HCT116 (cell line): ENCODE results near the gene CAMK2A. TPM values are rescaled to one million over a fixed set of nuclear protein-coding genes. Genes with fewer than 3 reads are reported as not detected.

ENCODE experiments used
- ATAC-seq: fragments of 200-7000 bp; cut with Tn5 transposase; 2 replicates; pipeline ENCODE4 v1.9.1; 2020; ENCODE audit warnings: mild to moderate bottlenecking, moderate library complexity
- BruUV-seq: library from RNA; stranded (reverse); fragments of 400-500 nt; replicated peaks from 2 replicates; lab custom pipeline; 2021; lab: Mats Ljungman, UMichigan
- CTCF ChIA-PET: fragments of 300-600 bp; sonication (Branson Sonifier 250); formaldehyde crosslinking; loops from one replicate; lab custom pipeline; 2021; ENCODE audit warnings: antibody characterized with exemption; lab: Charles Lee
- POLR2A ChIA-PET: fragments of 300-600, 350-600 bp; sonication (Branson Sonifier 250); formaldehyde crosslinking; loops from one replicate; lab custom pipeline; 2021; ENCODE audit warnings: antibody characterized with exemption; lab: Charles Lee
- RAD21 ChIA-PET, 2 experiments: fragments of 300-600 bp; sonication (Branson Sonifier 250); formaldehyde crosslinking; loops; one replicate each; lab custom pipeline; 2023; ENCODE audit warnings: low total read pairs in 2 of 2; ENCODE audit not compliant: uncharacterized antibody in 2 of 2, unreplicated experiment in 2 of 2, low non-redundant PET in 1 of 2; lab: Charles Lee
- DNase-seq: peaks from one replicate; pipeline ENCODE4 v3.0.0-alpha.2; 2010; ENCODE audit warnings: low read depth, low spot score
- H2AFZ ChIP-seq: fragments of 200-600 bp; shearing (Covaris generic), sonication (generic); 2 replicates; pipeline ENCODE4 v1.6.1; 2017; ENCODE audit warnings: low read depth, mixed run types, mixed read lengths, antibody characterized with exemption, low read length; ENCODE audit not compliant: poor library complexity, severe bottlenecking
- H3K27ac ChIP-seq: 2 replicates; pipeline ENCODE4 v1.5.1; 2012; ENCODE audit warnings: low read depth, low read length
- H3K27me3 ChIP-seq: fragments of 200-600 bp; sonication (generic); 2 replicates; pipeline ENCODE4 v1.6.1; 2016; ENCODE audit warnings: mixed run types, low read length, mixed read lengths; ENCODE audit not compliant: insufficient read depth
- H3K36me3 ChIP-seq, 2 experiments: fragments of 200-500 bp in 1 of 2; fragments of 200-600 bp in 1 of 2; sonication (Bioruptor generic) in 1 of 2; sonication (generic) in 1 of 2; 2 replicates each; pipeline versions ENCODE4 v1.5.1 to v1.6.1; 2014 to 2016; ENCODE audit warnings: low read length in 2 of 2, inconsistent platforms in 1 of 2, mixed read lengths in 1 of 2, mixed run types in 1 of 2; ENCODE audit not compliant: insufficient read depth in 2 of 2, control insufficient read depth in 1 of 2
- H3K4me1 ChIP-seq, 2 experiments: fragments of 200-600 bp in 1 of 2; sonication (generic) in 1 of 2; 2 replicates each; pipeline versions ENCODE4 v1.5.1 to v1.6.1; 2012 to 2017; ENCODE audit warnings: low read length in 2 of 2, inconsistent platforms in 1 of 2, mild to moderate bottlenecking in 1 of 2, mixed read lengths in 1 of 2, mixed run types in 1 of 2, moderate library complexity in 1 of 2; ENCODE audit not compliant: insufficient read depth in 2 of 2, control insufficient read depth in 1 of 2
- H3K4me2 ChIP-seq: fragments of 200-600 bp; sonication (generic); 2 replicates; pipeline ENCODE4 v1.6.1; 2017; ENCODE audit warnings: mixed run types, low read length, mixed read lengths
- H3K4me3 ChIP-seq, 2 experiments: fragments of 200-600 bp in 1 of 2; sonication (generic) in 1 of 2; replicated peaks in 1 of 2; 2 replicates each; pipeline ENCODE4 v1.5.1; 2011 to 2016; ENCODE audit warnings: low read length in 2 of 2, control low read depth in 1 of 2, low read depth in 1 of 2, mild to moderate bottlenecking in 1 of 2, mixed read lengths in 1 of 2, mixed run types in 1 of 2
- H3K79me2 ChIP-seq: fragments of 200-600 bp; sonication (generic); 2 replicates; pipeline ENCODE4 v1.6.1; 2017; ENCODE audit warnings: mild to moderate bottlenecking, mixed run types, low read length, moderate library complexity, mixed read lengths; ENCODE audit not compliant: insufficient read depth
- H3K9ac ChIP-seq: fragments of 200-600 bp; sonication (generic); 2 replicates; pipeline ENCODE4 v1.6.1; 2016; ENCODE audit warnings: low read length, mixed read lengths
- H3K9me2 ChIP-seq: fragments of 200-600 bp; sonication (generic), shearing (Covaris generic); 2 replicates; pipeline ENCODE4 v1.6.1; 2017; ENCODE audit warnings: mixed run types, mild to moderate bottlenecking, moderate library complexity; ENCODE audit not compliant: insufficient read depth
- H3K9me3 ChIP-seq, 2 experiments: fragments of 200-500 bp in 1 of 2; fragments of 200-600 bp in 1 of 2; sonication (Bioruptor generic) in 1 of 2; sonication (generic) in 1 of 2; 2 replicates each; pipeline ENCODE4 v1.6.1; 2014 to 2017; ENCODE audit warnings: low read length in 2 of 2, mixed read lengths in 2 of 2, inconsistent platforms in 1 of 2, low read depth in 1 of 2, mild to moderate bottlenecking in 1 of 2, mixed run types in 1 of 2, moderate library complexity in 1 of 2; ENCODE audit not compliant: control insufficient read depth in 1 of 2, insufficient read depth in 1 of 2
- H4K20me1 ChIP-seq: fragments of 200-600 bp; sonication (generic), shearing (Covaris generic); 2 replicates; pipeline ENCODE4 v1.6.1; 2017; ENCODE audit warnings: mixed run types, mild to moderate bottlenecking, moderate library complexity; ENCODE audit not compliant: insufficient read depth
- CEBPB ChIP-seq: IDR thresholded peaks from 2 replicates; pipeline ENCODE4 v1.6.1; 2012; ENCODE audit warnings: low read depth
- ELF1 ChIP-seq: IDR thresholded peaks from 2 replicates; pipeline ENCODE4 v1.6.1; 2012; ENCODE audit warnings: low read depth, borderline replicate concordance
- EZH2phosphoT487 ChIP-seq: fragments of 200-600 bp; IDR thresholded peaks from 2 replicates; pipeline ENCODE4 v1.6.1; 2018; ENCODE audit warnings: antibody characterized with exemption, borderline replicate concordance
- FOSL1 ChIP-seq: IDR thresholded peaks from 2 replicates; pipeline ENCODE4 v1.6.1; 2012; ENCODE audit warnings: low read depth
- POLR2A ChIP-seq: IDR thresholded peaks from 2 replicates; pipeline ENCODE4 v1.7.0; 2011; ENCODE audit warnings: borderline replicate concordance; ENCODE audit not compliant: insufficient read depth, insufficient read length; ENCODE audit errors: extremely low read depth
- RAD21 ChIP-seq: IDR thresholded peaks from 2 replicates; pipeline ENCODE4 v1.6.1; 2012; ENCODE audit warnings: low read depth, mild to moderate bottlenecking
- SP1 ChIP-seq: IDR thresholded peaks from 2 replicates; pipeline ENCODE4 v1.6.1; 2012; ENCODE audit warnings: low read depth
- TCF7L2 ChIP-seq: IDR thresholded peaks from 2 replicates; pipeline ENCODE4 v1.7.0; 2011; ENCODE audit warnings: borderline replicate concordance, inconsistent platforms; ENCODE audit not compliant: insufficient read depth, insufficient read length; ENCODE audit errors: extremely low read depth
- ZFX ChIP-seq: fragments of 450-650 bp; IDR thresholded peaks from 2 replicates; pipeline ENCODE4 v1.6.1; 2017
- intact Hi-C: fragments of 100-400 bp; cut with micrococcal nuclease; formaldehyde crosslinking; loops from 2 replicates; pipeline ENCODE4 v1.10.0; 2022
- total RNA-seq: library from RNA; stranded (reverse); gene quantifications from one replicate; pipeline ENCODE4 v1.2.1, GENCODE V29; 2021; ENCODE audit not compliant: unreplicated experiment
- TF ChIP-seq, protein P1 (sequence below): IDR thresholded peaks from 2 replicates; pipeline ENCODE4 v1.6.1; 2011; ENCODE audit warnings: mild to moderate bottlenecking, low read length, moderate library complexity; ENCODE audit not compliant: insufficient replicate concordance; ENCODE audit errors: extremely low read depth
- TF ChIP-seq, protein P2 (sequence below): IDR thresholded peaks from 2 replicates; pipeline ENCODE4 v1.6.1; 2012
- TF ChIP-seq, protein P3 (sequence below): IDR thresholded peaks from 2 replicates; pipeline ENCODE4 v1.6.1; 2012; ENCODE audit warnings: low read depth
- TF ChIP-seq, protein P4 (sequence below), 3 experiments: fragments of 200-600 bp in 1 of 3; sonication (generic) in 1 of 3; IDR thresholded peaks in 2 of 3; conservative IDR thresholded peaks in 1 of 3; 2 replicates each; pipeline ENCODE4 v1.5.1; 2012 to 2017; ENCODE audit warnings: low read depth in 2 of 3, low read length in 2 of 3, antibody characterized with exemption in 1 of 3, borderline replicate concordance in 1 of 3, control low read depth in 1 of 3, mild to moderate bottlenecking in 1 of 3, mixed read lengths in 1 of 3, mixed run types in 1 of 3, moderate library complexity in 1 of 3; ENCODE audit not compliant: insufficient read depth in 1 of 3

Gene CAMK2A
- total RNA-seq, 1 experiment from 2014 or later = not detected

DNA sequence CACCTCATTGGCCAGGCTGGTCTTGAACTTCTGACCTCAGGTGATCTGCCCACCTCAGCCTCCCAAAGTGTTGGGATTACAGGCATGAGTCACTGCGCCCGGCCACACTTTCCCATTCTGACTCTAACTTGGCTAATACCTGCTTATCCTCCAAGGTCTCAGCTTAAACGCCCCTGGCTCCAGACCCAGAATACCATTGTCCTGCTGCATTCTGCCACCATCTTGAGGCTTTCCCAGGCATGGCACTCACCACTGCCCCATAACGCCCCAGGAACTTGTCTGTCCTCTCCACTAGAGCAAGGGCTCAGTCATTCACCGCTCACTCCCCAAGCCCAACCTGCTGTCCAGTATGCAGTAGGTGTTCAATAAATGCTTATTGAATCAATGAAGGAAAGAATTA is 39.8 kb downstream of the CAMK2A start:
- DNase-seq (no peak), ATAC-seq (no peak)
- ChIA-PET RAD21 (no interaction called here), CTCF (no interaction called here), POLR2A (no interaction called here)
- intact Hi-C loops = no loop called here
- H3K27me3 ChIP-seq = no peaks in the 10 kb centered on the region
- no TSS peak for BruUV-seq
- H3K79me2 ChIP-seq = no peaks in the 10 kb centered on the region
- no peaks in the 10 kb centered on the region for H4K20me1 ChIP-seq
- H3K36me3 ChIP-seq = no peaks in the 10 kb centered on the region
- no peak overlapping the region for H3K4me3 ChIP-seq
- no peak overlapping the region for H2AFZ ChIP-seq
- TF ChIP-seq, protein P1, sequence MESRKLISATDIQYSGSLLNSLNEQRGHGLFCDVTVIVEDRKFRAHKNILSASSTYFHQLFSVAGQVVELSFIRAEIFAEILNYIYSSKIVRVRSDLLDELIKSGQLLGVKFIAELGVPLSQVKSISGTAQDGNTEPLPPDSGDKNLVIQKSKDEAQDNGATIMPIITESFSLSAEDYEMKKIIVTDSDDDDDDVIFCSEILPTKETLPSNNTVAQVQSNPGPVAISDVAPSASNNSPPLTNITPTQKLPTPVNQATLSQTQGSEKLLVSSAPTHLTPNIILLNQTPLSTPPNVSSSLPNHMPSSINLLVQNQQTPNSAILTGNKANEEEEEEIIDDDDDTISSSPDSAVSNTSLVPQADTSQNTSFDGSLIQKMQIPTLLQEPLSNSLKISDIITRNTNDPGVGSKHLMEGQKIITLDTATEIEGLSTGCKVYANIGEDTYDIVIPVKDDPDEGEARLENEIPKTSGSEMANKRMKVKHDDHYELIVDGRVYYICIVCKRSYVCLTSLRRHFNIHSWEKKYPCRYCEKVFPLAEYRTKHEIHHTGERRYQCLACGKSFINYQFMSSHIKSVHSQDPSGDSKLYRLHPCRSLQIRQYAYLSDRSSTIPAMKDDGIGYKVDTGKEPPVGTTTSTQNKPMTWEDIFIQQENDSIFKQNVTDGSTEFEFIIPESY = no peak
- TF ChIP-seq, protein P2, sequence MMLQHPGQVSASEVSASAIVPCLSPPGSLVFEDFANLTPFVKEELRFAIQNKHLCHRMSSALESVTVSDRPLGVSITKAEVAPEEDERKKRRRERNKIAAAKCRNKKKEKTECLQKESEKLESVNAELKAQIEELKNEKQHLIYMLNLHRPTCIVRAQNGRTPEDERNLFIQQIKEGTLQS = no peak
- TF ChIP-seq EZH2phosphoT487 = no peak
- TF ChIP-seq ZFX = no peak
- no peak for TF ChIP-seq SP1
- TF ChIP-seq, protein P3, sequence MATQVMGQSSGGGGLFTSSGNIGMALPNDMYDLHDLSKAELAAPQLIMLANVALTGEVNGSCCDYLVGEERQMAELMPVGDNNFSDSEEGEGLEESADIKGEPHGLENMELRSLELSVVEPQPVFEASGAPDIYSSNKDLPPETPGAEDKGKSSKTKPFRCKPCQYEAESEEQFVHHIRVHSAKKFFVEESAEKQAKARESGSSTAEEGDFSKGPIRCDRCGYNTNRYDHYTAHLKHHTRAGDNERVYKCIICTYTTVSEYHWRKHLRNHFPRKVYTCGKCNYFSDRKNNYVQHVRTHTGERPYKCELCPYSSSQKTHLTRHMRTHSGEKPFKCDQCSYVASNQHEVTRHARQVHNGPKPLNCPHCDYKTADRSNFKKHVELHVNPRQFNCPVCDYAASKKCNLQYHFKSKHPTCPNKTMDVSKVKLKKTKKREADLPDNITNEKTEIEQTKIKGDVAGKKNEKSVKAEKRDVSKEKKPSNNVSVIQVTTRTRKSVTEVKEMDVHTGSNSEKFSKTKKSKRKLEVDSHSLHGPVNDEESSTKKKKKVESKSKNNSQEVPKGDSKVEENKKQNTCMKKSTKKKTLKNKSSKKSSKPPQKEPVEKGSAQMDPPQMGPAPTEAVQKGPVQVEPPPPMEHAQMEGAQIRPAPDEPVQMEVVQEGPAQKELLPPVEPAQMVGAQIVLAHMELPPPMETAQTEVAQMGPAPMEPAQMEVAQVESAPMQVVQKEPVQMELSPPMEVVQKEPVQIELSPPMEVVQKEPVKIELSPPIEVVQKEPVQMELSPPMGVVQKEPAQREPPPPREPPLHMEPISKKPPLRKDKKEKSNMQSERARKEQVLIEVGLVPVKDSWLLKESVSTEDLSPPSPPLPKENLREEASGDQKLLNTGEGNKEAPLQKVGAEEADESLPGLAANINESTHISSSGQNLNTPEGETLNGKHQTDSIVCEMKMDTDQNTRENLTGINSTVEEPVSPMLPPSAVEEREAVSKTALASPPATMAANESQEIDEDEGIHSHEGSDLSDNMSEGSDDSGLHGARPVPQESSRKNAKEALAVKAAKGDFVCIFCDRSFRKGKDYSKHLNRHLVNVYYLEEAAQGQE = no peak
- TF ChIP-seq FOSL1 = no peak
- no peak for TF ChIP-seq ELF1
- TF ChIP-seq, protein P4, sequence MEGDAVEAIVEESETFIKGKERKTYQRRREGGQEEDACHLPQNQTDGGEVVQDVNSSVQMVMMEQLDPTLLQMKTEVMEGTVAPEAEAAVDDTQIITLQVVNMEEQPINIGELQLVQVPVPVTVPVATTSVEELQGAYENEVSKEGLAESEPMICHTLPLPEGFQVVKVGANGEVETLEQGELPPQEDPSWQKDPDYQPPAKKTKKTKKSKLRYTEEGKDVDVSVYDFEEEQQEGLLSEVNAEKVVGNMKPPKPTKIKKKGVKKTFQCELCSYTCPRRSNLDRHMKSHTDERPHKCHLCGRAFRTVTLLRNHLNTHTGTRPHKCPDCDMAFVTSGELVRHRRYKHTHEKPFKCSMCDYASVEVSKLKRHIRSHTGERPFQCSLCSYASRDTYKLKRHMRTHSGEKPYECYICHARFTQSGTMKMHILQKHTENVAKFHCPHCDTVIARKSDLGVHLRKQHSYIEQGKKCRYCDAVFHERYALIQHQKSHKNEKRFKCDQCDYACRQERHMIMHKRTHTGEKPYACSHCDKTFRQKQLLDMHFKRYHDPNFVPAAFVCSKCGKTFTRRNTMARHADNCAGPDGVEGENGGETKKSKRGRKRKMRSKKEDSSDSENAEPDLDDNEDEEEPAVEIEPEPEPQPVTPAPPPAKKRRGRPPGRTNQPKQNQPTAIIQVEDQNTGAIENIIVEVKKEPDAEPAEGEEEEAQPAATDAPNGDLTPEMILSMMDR (IDR thresholded peaks at IDR 0.05 in 2 of 3, conservative IDR thresholded peaks at IDR 0.05 in 1 of 3; ENCODE audit: borderline replicate concordance in 1 of 3, insufficient read depth in 1 of 3, low read depth in 2 of 3, low read length in 2 of 3) = no peak
- no peak for TF ChIP-seq TCF7L2
- no peak for TF ChIP-seq RAD21
- no peak for TF ChIP-seq POLR2A
- no peak for TF ChIP-seq CEBPB
- H3K9me2 ChIP-seq = no peaks in the 10 kb centered on the region
- H3K4me2 ChIP-seq = no peak overlapping the region
- H3K9ac ChIP-seq = no peak overlapping the region
- H3K9me3 ChIP-seq = no peaks in the 10 kb centered on the region
- no peaks in the 10 kb centered on the region for H3K4me1 ChIP-seq
- no peak overlapping the region for H3K27ac ChIP-seq
